ENCODE data around the gene PPP1R15A.

DNA sequence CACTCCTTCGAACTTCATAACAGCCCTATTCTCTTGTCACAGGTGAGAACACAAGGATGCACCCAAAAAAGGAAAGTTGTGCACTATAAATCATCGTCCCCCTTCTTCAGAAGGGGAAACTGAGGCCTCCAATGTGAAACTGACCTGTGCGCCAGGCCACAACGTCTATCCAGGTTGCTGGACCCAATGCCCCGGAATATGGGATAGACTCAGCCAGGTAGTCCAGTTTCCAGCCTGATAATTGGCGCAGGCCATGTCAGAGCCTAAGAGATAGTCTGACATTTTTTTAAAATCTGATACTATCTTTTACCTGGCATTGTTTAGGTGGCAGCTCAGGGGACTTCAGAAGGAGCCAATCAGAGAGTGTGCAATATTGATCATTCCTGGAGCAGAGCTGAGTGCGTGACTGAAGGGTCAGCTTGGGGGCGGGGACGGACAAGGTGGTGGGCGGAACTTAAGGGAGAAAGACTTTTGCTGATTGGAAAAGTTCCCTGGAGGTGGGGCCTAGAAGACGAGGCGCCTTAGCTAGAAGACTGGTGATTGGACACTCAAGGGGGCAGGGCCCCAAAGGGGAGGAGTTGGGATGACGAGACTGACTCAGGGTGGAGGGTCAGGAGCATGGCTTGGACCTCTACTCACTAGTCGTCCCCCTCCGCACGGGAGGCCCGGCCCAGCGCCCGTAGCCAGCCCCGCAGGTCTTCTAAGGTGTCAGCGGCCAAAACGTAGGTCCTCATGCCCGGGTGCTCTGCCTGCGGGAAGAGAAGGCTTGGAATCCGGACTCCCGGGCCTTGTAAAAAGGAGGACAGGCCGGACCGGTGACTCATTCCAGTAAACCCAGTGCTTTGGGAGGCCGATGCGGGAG, 12.3 kb upstream of the PPP1R15A start:
- TF ChIP-seq EZH2 (IDR thresholded peaks at IDR 0.05; ENCODE audit: borderline replicate concordance, insufficient read depth, low read length, poor library complexity, severe bottlenecking) = no peak
- TF ChIP-seq, protein P1, sequence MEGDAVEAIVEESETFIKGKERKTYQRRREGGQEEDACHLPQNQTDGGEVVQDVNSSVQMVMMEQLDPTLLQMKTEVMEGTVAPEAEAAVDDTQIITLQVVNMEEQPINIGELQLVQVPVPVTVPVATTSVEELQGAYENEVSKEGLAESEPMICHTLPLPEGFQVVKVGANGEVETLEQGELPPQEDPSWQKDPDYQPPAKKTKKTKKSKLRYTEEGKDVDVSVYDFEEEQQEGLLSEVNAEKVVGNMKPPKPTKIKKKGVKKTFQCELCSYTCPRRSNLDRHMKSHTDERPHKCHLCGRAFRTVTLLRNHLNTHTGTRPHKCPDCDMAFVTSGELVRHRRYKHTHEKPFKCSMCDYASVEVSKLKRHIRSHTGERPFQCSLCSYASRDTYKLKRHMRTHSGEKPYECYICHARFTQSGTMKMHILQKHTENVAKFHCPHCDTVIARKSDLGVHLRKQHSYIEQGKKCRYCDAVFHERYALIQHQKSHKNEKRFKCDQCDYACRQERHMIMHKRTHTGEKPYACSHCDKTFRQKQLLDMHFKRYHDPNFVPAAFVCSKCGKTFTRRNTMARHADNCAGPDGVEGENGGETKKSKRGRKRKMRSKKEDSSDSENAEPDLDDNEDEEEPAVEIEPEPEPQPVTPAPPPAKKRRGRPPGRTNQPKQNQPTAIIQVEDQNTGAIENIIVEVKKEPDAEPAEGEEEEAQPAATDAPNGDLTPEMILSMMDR (IDR thresholded peaks at IDR 0.05; ENCODE audit: poor library complexity, severe bottlenecking) = no peak

Data from neural cell (in vitro differentiated cells).